ENCODE results near the gene KIRREL1. TPM values are rescaled to one million over a fixed set of nuclear protein-coding genes. Genes with fewer than 3 reads are reported as not detected.

Gene KIRREL1
- total RNA-seq, 1 experiment from 2014 or later: 30.5 TPM

DNA sequence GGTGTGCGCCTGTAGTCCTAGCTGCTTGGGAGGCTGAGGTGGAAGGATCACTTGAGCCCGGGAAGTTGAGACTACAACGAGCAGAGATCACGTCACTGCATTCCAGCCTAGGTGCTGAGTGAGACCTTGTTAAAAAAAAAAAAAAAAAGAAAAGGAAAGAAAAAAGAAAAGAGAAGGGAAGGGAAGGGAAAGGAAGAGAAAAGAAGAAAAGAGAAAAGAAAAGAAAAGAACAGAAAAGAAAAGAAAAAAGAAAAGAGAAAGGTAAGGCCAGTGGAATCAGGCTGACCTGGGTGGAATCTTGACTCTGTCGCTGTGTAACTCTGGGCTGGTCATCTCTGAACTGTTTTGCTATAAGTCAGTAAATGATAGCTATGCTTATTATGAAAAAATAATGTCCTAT lies 33.7 kb upstream of the KIRREL1 start:
- Mint-ChIP-seq H3K27ac (no peak overlapping the region), H3K4me1 (peaks cover 0 to 8% of the 10 kb centered on the region in 2 experiments; a peak in 1 of 4 replicates), H3K27me3 (ENCODE audit: low read depth) (peaks cover 29% of the 10 kb centered on the region), H3K36me3 (ENCODE audit: insufficient read depth in 1 of 3, low read depth in 3 of 3) (no peaks in the 10 kb centered on the region), H3K9me3 (no peaks in the 10 kb centered on the region), H3K4me3 (no peak overlapping the region)
- Histone ChIP-seq H2AFZ (ENCODE audit: low read length) (no peak overlapping the region), H2BK12ac (ENCODE audit: insufficient read length, low read depth, low read length) (no peak overlapping the region), H3K23me2 (ENCODE audit: insufficient read length, low read depth, low read length, poor library complexity, severe bottlenecking) (no peaks in the 10 kb centered on the region), H4K5ac (ENCODE audit: insufficient read length, low read depth, low read length) (no peak overlapping the region), H3T11ph (ENCODE audit: low read length) (no peak overlapping the region), H3K79me1 (ENCODE audit: insufficient read depth, low read depth, low read length, poor library complexity, severe bottlenecking) (no peaks in the 10 kb centered on the region), H4K8ac (replicated peaks; ENCODE audit: insufficient read length, low read depth, low read length) (no peak overlapping the region), H3K14ac (ENCODE audit: insufficient read depth, low read length) (no peak overlapping the region), H3K23ac (ENCODE audit: insufficient read length, low read depth, low read length) (no peak overlapping the region), H4K91ac (ENCODE audit: insufficient read length, low read depth, low read length) (no peak overlapping the region), H3K27ac (ENCODE audit: insufficient read length, low read depth, low read length) (no peak overlapping the region), H3K9ac (ENCODE audit: extremely low read depth, insufficient read length, low read length) (no peak overlapping the region), H2AK5ac (ENCODE audit: insufficient read length, low read length) (no peak overlapping the region), H3K4me1 (ENCODE audit: insufficient read depth, low read length) (no peaks in the 10 kb centered on the region), H2BK20ac (ENCODE audit: low read depth, low read length, poor library complexity, severe bottlenecking) (no peak overlapping the region), H3K18ac (ENCODE audit: insufficient read length, low read depth, low read length) (no peak overlapping the region), H3K4me2 (ENCODE audit: insufficient read depth, insufficient read length, low read length) (no peak overlapping the region), H2BK120ac (ENCODE audit: low read depth, low read length, poor library complexity, severe bottlenecking) (no peak overlapping the region), H3K56ac (ENCODE audit: insufficient read length, low read depth, low read length) (no peak overlapping the region), H3K4ac (ENCODE audit: low read depth, low read length) (no peak overlapping the region), H2BK15ac (ENCODE audit: low read depth, low read length) (no peak overlapping the region), H3K79me2 (ENCODE audit: insufficient read depth, low read length) (no peaks in the 10 kb centered on the region), H2BK5ac (ENCODE audit: insufficient read length, low read length) (no peak overlapping the region), H3K9me3 (ENCODE audit: control insufficient read depth, low read depth, low read length) (no peaks in the 10 kb centered on the region), H3K27me3 (ENCODE audit: insufficient read depth, low read length) (no peaks in the 10 kb centered on the region), H4K20me1 (ENCODE audit: control insufficient read depth, insufficient read depth, insufficient read length) (no peaks in the 10 kb centered on the region)
- TF ChIP-seq, protein P1, sequence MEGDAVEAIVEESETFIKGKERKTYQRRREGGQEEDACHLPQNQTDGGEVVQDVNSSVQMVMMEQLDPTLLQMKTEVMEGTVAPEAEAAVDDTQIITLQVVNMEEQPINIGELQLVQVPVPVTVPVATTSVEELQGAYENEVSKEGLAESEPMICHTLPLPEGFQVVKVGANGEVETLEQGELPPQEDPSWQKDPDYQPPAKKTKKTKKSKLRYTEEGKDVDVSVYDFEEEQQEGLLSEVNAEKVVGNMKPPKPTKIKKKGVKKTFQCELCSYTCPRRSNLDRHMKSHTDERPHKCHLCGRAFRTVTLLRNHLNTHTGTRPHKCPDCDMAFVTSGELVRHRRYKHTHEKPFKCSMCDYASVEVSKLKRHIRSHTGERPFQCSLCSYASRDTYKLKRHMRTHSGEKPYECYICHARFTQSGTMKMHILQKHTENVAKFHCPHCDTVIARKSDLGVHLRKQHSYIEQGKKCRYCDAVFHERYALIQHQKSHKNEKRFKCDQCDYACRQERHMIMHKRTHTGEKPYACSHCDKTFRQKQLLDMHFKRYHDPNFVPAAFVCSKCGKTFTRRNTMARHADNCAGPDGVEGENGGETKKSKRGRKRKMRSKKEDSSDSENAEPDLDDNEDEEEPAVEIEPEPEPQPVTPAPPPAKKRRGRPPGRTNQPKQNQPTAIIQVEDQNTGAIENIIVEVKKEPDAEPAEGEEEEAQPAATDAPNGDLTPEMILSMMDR (conservative IDR thresholded peaks at IDR 0.05): no peak
- WGBS (ENCODE audit: extremely low coverage, insufficient read length, low lambda C conversion rate): no CpG with 5 or more reads among the region's 5 CpGs
- no peak for DNase-seq

Data from H9 (cell line).